ENCODE data around the gene ITPR3.
"Not testable (repeated sequence)": the region's sequence is repeated elsewhere in the genome, so short reads cannot be mapped to it uniquely, and the experiment has no call there.

Gene ITPR3

DNA sequence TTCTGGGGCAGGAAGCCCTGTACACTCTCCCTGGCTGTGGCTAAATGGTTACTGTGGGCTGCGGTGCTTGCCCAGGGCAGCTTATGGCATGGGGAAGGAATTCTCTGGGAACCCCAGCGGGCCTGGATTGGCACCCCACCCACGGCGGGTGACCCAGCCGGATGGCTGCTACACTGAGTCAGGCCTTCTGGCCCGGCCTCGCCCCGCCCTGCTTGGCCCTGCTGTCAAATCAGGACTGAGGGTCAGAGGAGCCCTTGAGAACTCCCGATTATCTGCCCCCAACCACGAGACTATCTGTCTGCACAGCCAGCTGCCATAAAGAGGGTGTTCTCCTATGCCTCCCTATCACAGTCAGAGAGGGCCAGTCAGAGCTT lies 7.3 kb upstream of the ITPR3 start:
- TF ChIP-seq ZNF274 (IDR thresholded peaks at IDR 0.05; ENCODE audit: low read depth, low read length): no peak
- H3K4me3 ChIP-seq (ENCODE audit: low read length): no peak overlapping the region

- TF ChIP-seq ZNF274 (IDR thresholded peaks at IDR 0.05; ENCODE audit: low read depth, low read length): no peak
These were observed 5.0 kb upstream of the ITPR3 start for GRCh38 chr6:33616113-33616512.

GRCh38 chr6:33616913-33617312 lies 4.2 kb upstream of the ITPR3 start:
- TF ChIP-seq ZNF274 (IDR thresholded peaks at IDR 0.05; ENCODE audit: low read depth, low read length): no peak
- no peak overlapping the region for H3K4me3 ChIP-seq (ENCODE audit: low read length)

More at GRCh38 chr6:33616113-33616512, 5.0 kb upstream of the ITPR3 start:
- H3K4me3 ChIP-seq (ENCODE audit: low read length): no peak overlapping the region

DNA sequence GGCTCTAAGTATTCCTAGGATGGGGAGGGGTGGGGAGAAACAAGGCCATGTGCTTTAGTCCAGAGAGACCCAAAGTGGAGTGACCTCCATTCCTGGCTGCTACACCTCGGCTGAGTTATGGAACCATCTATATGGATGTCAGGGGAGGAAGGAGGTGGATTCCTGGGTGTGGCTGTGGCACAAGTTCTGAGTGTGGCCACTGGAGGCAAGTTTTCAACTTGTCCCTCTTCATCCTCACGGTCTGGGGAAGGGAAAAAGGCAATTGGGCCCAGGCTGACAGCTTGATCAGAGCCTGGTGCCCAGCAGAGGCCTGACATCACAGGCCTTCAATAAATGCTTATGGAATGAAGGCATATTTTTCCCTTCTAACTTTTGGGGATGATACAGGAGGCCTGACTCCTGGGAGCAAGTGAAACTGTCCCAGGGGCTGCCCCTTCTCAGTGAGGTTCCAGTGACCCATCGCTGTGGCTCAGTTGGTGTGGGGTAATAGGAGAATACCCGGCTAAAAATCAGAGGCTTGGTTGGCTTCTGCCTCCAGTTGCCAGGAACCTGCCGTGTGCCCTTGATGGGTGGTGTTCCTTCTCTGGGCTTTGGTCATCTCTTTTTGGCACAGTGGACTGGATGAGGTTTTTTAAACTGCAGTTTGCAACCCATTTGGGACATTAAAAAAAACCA lies 1.8 kb upstream of the ITPR3 start:
- H3K4me3 ChIP-seq (ENCODE audit: low read length): no peak overlapping the region
- TF ChIP-seq ZNF274 (IDR thresholded peaks at IDR 0.05; ENCODE audit: low read depth, low read length): no peak

DNA sequence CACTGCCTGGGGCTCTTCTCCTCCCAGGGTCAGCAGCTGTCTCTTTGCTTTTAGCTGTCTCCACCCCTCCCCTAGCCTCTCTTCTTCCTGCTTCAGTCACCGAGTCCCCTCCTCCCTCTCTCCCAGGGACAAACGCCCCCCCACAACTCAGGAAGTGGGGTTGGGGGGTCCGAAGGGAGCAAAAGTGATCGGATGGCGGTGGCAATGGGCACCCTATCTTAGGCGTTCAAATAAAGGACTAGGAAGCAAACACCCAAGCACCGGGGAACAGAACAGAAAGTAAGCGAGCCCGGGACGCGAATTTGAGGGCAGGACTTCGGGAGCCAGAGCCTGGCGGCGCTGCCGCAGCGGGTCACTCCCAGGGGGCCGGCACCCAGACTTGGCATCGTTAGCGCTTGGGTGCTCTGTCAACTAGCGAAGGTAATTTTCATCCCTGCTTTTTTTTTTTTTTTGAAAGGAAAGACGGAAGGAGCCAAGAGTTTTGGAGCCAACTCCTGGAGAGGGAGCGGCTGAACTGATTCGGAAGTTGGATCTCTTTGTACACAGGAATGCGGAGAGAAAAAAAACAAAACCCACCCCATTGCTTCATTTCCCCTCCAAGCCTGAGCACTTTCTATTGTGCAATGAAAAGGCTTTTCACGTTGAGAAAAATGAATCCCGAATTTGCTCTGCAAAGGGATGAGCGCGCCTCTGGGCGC lies 815 bp upstream of the ITPR3 start:
- TF ChIP-seq ZNF274 (IDR thresholded peaks at IDR 0.05; ENCODE audit: low read depth, low read length): no peak
- peak overlapping the region; percentile 78 for H3K4me3 ChIP-seq (ENCODE audit: low read length)

DNA sequence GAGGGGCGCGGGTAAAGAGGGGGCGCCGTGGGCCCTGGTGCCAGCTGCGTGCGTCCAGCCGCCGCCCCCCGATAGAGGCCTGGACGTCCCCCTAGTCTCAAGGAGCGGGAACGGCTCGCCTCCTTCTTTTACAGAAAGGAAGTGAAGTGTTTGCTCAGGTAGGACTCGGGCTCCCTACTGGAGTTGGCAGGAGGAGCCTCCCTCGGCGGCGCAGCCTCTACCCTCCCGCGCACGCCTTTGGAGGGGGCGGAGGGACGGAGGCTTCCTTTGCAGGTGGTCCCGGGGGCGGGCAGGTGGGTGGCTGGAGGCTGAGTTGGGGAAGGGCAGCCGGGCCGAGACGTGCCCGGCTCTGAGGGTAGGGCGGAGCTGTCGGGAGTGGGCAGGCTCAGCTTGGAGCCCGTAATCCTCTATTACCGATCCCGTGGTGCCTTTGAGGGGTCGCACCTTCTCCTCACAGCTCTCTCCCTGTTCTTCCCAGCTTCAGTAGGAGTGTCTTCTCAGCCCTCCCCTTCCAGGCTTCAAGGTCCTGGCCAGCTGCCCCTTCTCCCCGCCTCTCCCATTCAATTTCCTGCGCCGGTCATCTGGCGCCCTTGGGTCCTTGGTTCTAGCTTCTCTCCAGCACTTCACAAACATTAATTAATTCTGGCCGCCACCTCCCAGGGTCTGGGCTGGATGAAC lies 728 bp downstream of the ITPR3 start:
- no peak for TF ChIP-seq ZNF274 (IDR thresholded peaks at IDR 0.05; ENCODE audit: low read depth, low read length)
- peak overlapping the region; percentile 93 for H3K4me3 ChIP-seq (ENCODE audit: low read length)

- peak overlapping the region; percentile 93; the same call in 1 of the 2 replicates for H3K4me3 ChIP-seq (ENCODE audit: low read length)
- TF ChIP-seq ZNF274 (IDR thresholded peaks at IDR 0.05; ENCODE audit: low read depth, low read length): no peak
These were observed 1.6 kb downstream of the ITPR3 start for GRCh38 chr6:33622456-33623431.

- no peak overlapping the region for H3K4me3 ChIP-seq (ENCODE audit: low read length)
- no peak for TF ChIP-seq ZNF274 (IDR thresholded peaks at IDR 0.05; ENCODE audit: low read depth, low read length)
These were observed 2.8 kb downstream of the ITPR3 start for GRCh38 chr6:33623895-33624381.

DNA sequence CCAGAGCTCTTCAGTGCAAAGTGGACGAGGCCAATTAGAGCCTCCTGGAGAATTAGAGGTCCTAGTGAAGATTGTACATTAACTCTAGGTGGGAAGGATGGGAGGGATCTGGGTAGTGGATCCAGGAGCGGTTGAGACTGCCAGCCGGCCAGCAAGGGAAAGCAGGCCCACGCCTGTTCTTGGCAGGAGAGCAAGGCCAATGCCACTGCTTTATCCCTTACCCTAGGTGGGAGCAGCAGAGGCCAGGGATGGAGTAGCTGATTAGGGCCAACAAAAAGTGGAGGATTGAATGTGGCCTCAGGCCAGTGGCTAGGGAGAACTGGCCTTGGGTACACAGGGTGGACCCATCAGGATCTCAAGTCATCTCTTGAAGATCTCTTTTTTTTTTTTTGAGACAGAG lies 3.7 kb downstream of the ITPR3 start:
- no peak for TF ChIP-seq ZNF274 (IDR thresholded peaks at IDR 0.05; ENCODE audit: low read depth, low read length)
- no peak overlapping the region for H3K4me3 ChIP-seq (ENCODE audit: low read length)

- H3K4me3 ChIP-seq (ENCODE audit: low read length): no peak overlapping the region
- no peak for TF ChIP-seq ZNF274 (IDR thresholded peaks at IDR 0.05; ENCODE audit: low read depth, low read length)
These were observed 6.8 kb downstream of the ITPR3 start for GRCh38 chr6:33627876-33628275.

- no peak for TF ChIP-seq ZNF274 (IDR thresholded peaks at IDR 0.05; ENCODE audit: low read depth, low read length)
- H3K4me3 ChIP-seq (ENCODE audit: low read length): no peak overlapping the region
These were observed 7.4 kb downstream of the ITPR3 start for GRCh38 chr6:33628401-33628964.

- H3K4me3 ChIP-seq (ENCODE audit: low read length): no peak overlapping the region
- TF ChIP-seq ZNF274 (IDR thresholded peaks at IDR 0.05; ENCODE audit: low read depth, low read length): no peak
These were observed 8.9 kb downstream of the ITPR3 start for GRCh38 chr6:33630014-33630413.

DNA sequence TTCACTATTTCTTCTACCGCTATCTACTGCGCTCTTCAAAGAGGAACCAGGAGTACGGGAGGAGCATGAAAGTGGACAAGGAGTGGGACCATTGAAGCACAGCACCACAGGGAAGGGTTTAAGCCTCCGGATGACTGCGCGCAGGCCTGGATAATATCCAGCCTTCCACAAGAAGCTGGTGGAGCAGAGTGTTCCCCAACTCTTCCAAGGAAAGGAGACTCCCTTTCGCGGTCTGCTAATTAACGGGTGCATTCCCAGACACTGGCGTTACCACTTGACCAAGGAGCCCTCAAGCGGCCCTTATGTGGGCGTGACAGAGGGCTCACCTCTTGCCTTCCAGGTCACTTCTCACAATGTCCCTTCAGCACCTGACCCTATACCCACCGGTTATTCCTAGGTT lies 10.4 kb downstream of the ITPR3 start:
- H3K4me3 ChIP-seq (ENCODE audit: low read length): not testable (repeated sequence)

Data from GM08714 (cell line).